IMR-90 (cell line): ENCODE data around the gene NBEAL1. TPM values are rescaled to one million over a fixed set of nuclear protein-coding genes. Genes with fewer than 3 reads are reported as not detected.
"Not testable (repeated sequence)": the region's sequence is repeated elsewhere in the genome, so short reads cannot be mapped to it uniquely, and the experiment has no call there.

Experiments
- ATAC-seq: fragments of 200-7000 bp; cut with Tn5 transposase; 2 replicates; pipeline ENCODE4 v1.9.1; 2020; ENCODE audit warnings: low read depth, mild to moderate bottlenecking, moderate library complexity
- BruUV-seq: library from RNA; stranded (reverse); fragments of 400-500 nt; replicated peaks from 2 replicates; lab custom pipeline; 2021; lab: Mats Ljungman, UMichigan
- CTCF ChIA-PET: fragments of 300-600 bp; formaldehyde crosslinking; extraction: SDS; loops from one replicate; lab custom pipeline; 2021; ENCODE audit warnings: antibody characterized with exemption; lab: Yijun Ruan, JAX
- POLR2A ChIA-PET: fragments of 300-600 bp; sonication (Branson Sonifier 250); formaldehyde crosslinking; loops from one replicate; lab custom pipeline; 2022; ENCODE audit warnings: antibody characterized with exemption; ENCODE audit not compliant: unreplicated experiment; lab: Charles Lee
- DNase-seq: peaks from one replicate; pipeline ENCODE4 v3.0.0; 2013
- H2AFZ ChIP-seq: replicated peaks from 2 replicates; pipeline ENCODE3; 2013; ENCODE audit warnings: low read length, mild to moderate bottlenecking; ENCODE audit not compliant: poor library complexity
- H2AK5ac ChIP-seq: 2 replicates; pipeline ENCODE4 v1.6.1; 2013; ENCODE audit warnings: low read depth, low read length, inconsistent platforms
- H2AK9ac ChIP-seq: replicated peaks from 2 replicates; pipeline ENCODE3; 2013; ENCODE audit warnings: mild to moderate bottlenecking, low read depth, low read length, moderate library complexity; ENCODE audit not compliant: poor library complexity
- H2BK120ac ChIP-seq: 2 replicates; pipeline ENCODE4 v1.6.1; 2013; ENCODE audit warnings: low read depth, low read length, inconsistent platforms
- H2BK15ac ChIP-seq: 3 replicates; pipeline ENCODE4 v1.6.1; 2013; ENCODE audit warnings: low read depth, low read length, inconsistent platforms
- H2BK20ac ChIP-seq: 2 replicates; pipeline ENCODE4 v1.6.1; 2013; ENCODE audit warnings: low read depth, mild to moderate bottlenecking, inconsistent platforms, low read length, moderate library complexity
- H2BK5ac ChIP-seq: 2 replicates; pipeline ENCODE4 v1.6.1; 2013; ENCODE audit warnings: mild to moderate bottlenecking, low read depth, low read length, inconsistent platforms; ENCODE audit not compliant: poor library complexity, severe bottlenecking
- H3K14ac ChIP-seq: replicated peaks from 2 replicates; pipeline ENCODE4 v1.6.1; 2013; ENCODE audit warnings: low read depth, low read length, inconsistent platforms
- H3K18ac ChIP-seq: 2 replicates; pipeline ENCODE4 v1.6.1; 2013; ENCODE audit warnings: low read depth, low read length, control low read depth
- H3K23ac ChIP-seq: 2 replicates; pipeline ENCODE4 v1.6.1; 2013; ENCODE audit warnings: low read depth, low read length, inconsistent platforms
- H3K27ac ChIP-seq: 2 replicates; pipeline ENCODE4 v1.5.1; 2013; ENCODE audit warnings: mild to moderate bottlenecking, control low read depth, low read length; ENCODE audit not compliant: insufficient read depth
- H3K27me3 ChIP-seq: 2 replicates; pipeline ENCODE4 v1.6.1; 2013; ENCODE audit warnings: low read length; ENCODE audit not compliant: control insufficient read depth, insufficient read depth
- H3K36me3 ChIP-seq: 2 replicates; pipeline ENCODE4 v1.6.1; 2013; ENCODE audit warnings: low read length, mixed read lengths; ENCODE audit not compliant: control insufficient read depth, insufficient read depth
- H3K4ac ChIP-seq: 2 replicates; pipeline ENCODE4 v1.6.1; 2013; ENCODE audit warnings: low read depth, low read length, inconsistent platforms
- H3K4me1 ChIP-seq: 2 replicates; pipeline ENCODE4 v1.6.1; 2013; ENCODE audit warnings: low read length, mixed read lengths; ENCODE audit not compliant: control insufficient read depth, insufficient read depth
- H3K4me2 ChIP-seq: 2 replicates; pipeline ENCODE4 v1.6.1; 2013; ENCODE audit warnings: low read depth, mild to moderate bottlenecking, control low read depth, low read length, moderate library complexity
- H3K4me3 ChIP-seq: 2 replicates; pipeline ENCODE4 v1.5.1; 2013; ENCODE audit warnings: low read depth, mild to moderate bottlenecking, control low read depth, low read length, moderate library complexity; ENCODE audit not compliant: insufficient read depth
- H3K56ac ChIP-seq: 2 replicates; pipeline ENCODE4 v1.6.1; 2013; ENCODE audit warnings: low read length, inconsistent platforms; ENCODE audit not compliant: insufficient read depth; ENCODE audit errors: extremely low read depth
- H3K79me1 ChIP-seq, 2 experiments: 2 replicates each; pipeline ENCODE4 v1.6.1; 2013; ENCODE audit warnings: low read length in 2 of 2, inconsistent platforms in 1 of 2, low read depth in 1 of 2
- H3K9ac ChIP-seq: 2 replicates; pipeline ENCODE4 v1.6.1; 2013; ENCODE audit warnings: low read depth, low read length, control low read depth
- H3K9me1 ChIP-seq: 2 replicates; pipeline ENCODE4 v1.6.1; 2013; ENCODE audit warnings: low read length, inconsistent platforms; ENCODE audit not compliant: insufficient read depth
- H3K9me3 ChIP-seq: 2 replicates; pipeline ENCODE4 v1.6.1; 2013; ENCODE audit warnings: low read length; ENCODE audit not compliant: control insufficient read depth, insufficient read depth
- H4K20me1 ChIP-seq: 2 replicates; pipeline ENCODE4 v1.6.1; 2013; ENCODE audit warnings: low read length, inconsistent platforms; ENCODE audit not compliant: insufficient read depth
- H4K5ac ChIP-seq: 2 replicates; pipeline ENCODE4 v1.6.1; 2013; ENCODE audit warnings: mild to moderate bottlenecking, low read depth, low read length, control low read depth
- H4K8ac ChIP-seq, 2 experiments: 2 replicates each; pipeline ENCODE4 v1.6.1; 2013; ENCODE audit warnings: low read depth in 2 of 2, low read length in 2 of 2, control low read depth in 1 of 2, inconsistent platforms in 1 of 2
- H4K91ac ChIP-seq: 2 replicates; pipeline ENCODE4 v1.6.1; 2013; ENCODE audit warnings: low read depth, low read length, inconsistent platforms; ENCODE audit not compliant: insufficient read depth
- whole genome bisulfite sequencing, 2 experiments: methylation state at CpG; one replicate each; pipeline versions ENCODE4 v1.1.5 to v1.1.7; 2013; ENCODE audit warnings: missing lambda C conversion rate in 2 of 2; ENCODE audit not compliant: insufficient read length in 1 of 2; ENCODE audit errors: extremely low coverage in 2 of 2; 5-methylcytosine and 5-hydroxymethylcytosine counted together
- dilution Hi-C: fragments of 300-500 bp; cut with HindIII; formaldehyde crosslinking; loops from one replicate; pipeline ENCODE4 v1.14.3; 2018; ENCODE audit warnings: low sequenced_read_pairs; ENCODE audit not compliant: unreplicated experiment
- in situ Hi-C: fragments of 300-500 bp; cut with MboI; formaldehyde crosslinking; loops from 3 replicates; pipeline ENCODE4 v1.14.3; 2019; ENCODE audit warnings: low sequenced_read_pairs, inconsistent platforms, mixed read lengths
- intact Hi-C: fragments of 100-400 bp; cut with micrococcal nuclease; formaldehyde crosslinking; loops from 2 replicates; pipeline ENCODE4 v1.10.0; 2022
- polyA plus RNA-seq, 3 experiments: library from polyadenylated mRNA; depleted of rRNA; stranded (reverse); fragments of >200 nt; gene quantifications; 2 replicates each; pipeline ENCODE4 v1.2.3, GENCODE V29; 2012; ENCODE audit warnings: low replicate concordance in 1 of 3
- total RNA-seq: library from RNA; depleted of rRNA; stranded (reverse); fragments of >200 nt; gene quantifications from 2 replicates; pipeline ENCODE4 v1.2.3, GENCODE V29; 2012

Gene NBEAL1
- total and polyA plus RNA-seq, 2 of the 4 experiments (the other 2 are of a cell fraction) = 6.4 to 38.0 TPM

DNA sequence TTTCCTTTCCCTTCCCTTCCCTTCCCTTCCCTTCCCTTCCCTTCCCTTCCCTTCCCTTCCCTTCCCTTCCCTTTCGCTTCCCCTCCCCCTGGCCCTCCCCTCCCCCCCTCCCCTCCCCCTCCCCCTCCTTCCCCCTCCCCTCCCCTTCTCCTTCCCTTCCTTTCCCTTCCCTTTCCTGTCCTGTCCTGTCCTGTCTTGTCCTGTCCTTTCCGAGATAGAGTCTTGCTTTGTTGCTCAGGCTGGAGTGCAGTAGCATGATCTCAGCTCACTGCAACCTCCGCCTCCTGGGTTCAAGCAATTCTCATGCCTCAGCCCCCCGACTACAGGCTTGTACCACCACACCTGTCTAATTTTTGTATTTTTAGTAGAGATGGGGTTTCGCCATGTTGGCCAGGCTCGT lies 24.5 kb downstream of the NBEAL1 start:
- H3K36me3 ChIP-seq, dilution Hi-C loops, H3K18ac ChIP-seq, H3K56ac ChIP-seq, H3K9ac ChIP-seq, H3K4me3 ChIP-seq, H3K14ac ChIP-seq, H2BK15ac ChIP-seq, H3K27ac ChIP-seq, H3K4ac ChIP-seq, H2AK9ac ChIP-seq, POLR2A ChIA-PET, H3K9me1 ChIP-seq, H2AFZ ChIP-seq, H4K20me1 ChIP-seq, H2BK20ac ChIP-seq, H2AK5ac ChIP-seq, H4K5ac ChIP-seq, in situ Hi-C loops, H2BK5ac ChIP-seq, H3K27me3 ChIP-seq, H4K8ac ChIP-seq, H3K23ac ChIP-seq, H3K4me1 ChIP-seq, DNase-seq, H3K9me3 ChIP-seq, H4K91ac ChIP-seq, BruUV-seq, H3K4me2 ChIP-seq, ATAC-seq, H2BK120ac ChIP-seq: not testable (repeated sequence)
- 95% methylated on average over 2 of the region's 6 CpGs; no CpG with 5 or more reads in 1 of the 2 experiments for WGBS, 2 experiments
- H3K79me1 ChIP-seq = peaks cover 31 to 44% of the 10 kb centered on the region in 2 experiments
- intact Hi-C loops = loop anchor here (10.0 kb wide), 1 partner anchor 464 kb away; no protein-coding TSS in a partner anchor
- CTCF ChIA-PET = interaction anchor here (0.6 kb wide), 2 partner anchors 118 to 868 kb away, joined by 3 read pairs; no protein-coding TSS in a partner anchor
